GM21360 (cell line): ENCODE data around the gene RRAGC.

ENCODE experiments used
- ATAC-seq: cut with Tn5 transposase; IDR thresholded peaks from one replicate; pipeline ENCODE4 v1.9.1; 2021; ENCODE audit warnings: mild to moderate bottlenecking, moderate library complexity; ENCODE audit not compliant: unreplicated experiment

Gene RRAGC

DNA sequence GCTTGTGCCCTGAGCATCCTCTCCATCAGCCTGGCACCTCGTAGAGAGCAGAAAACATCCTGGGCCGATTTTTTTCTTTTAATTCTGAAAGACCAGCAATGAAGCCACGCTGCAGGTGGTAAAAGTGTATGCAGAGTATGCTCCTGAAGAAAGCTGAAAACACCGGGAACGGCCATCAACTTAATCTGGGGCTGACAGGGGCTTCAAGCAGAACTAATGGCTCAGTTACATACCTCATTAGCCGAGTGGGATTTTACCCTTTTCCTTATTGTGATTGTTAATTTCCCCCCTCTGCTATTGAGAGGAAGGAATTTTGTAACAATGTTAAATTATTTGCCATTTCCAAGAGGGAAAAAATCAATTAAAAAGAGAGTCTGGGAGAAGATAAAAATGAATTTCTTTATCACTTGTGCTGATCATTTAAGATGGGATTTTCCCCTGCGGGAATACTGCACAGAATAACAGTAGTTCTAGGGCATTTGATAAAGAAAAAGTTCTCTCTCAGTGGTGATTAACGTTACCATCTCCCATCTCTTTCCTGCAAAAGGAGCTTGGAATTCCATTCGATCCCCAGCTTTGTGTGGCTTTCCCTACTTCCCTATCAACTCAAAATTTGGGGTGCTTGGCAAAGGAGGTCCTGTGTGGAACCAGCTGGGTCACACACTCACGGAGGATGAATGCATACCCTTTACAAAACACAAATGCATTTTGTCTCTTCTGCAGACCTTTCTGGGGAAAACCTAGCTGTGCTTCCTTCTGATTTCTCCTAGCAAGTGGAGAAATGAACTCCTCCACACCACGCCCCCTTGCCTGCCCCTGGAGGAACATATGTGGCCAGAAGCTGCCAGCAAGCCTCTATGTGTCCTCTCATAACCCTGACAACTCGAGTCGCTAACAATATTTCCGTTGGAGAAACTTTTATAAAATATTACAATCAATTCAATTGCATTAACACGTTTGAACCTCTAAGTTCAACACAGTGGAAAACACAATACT lies 70.9 kb downstream of the RRAGC start:
- no peak for ATAC-seq
